Skeletal muscle cell (primary cell): Measurements from ENCODE around the gene RGS8.

Experiments used
- DNase-seq: peaks from one replicate; pipeline ENCODE4 v3.0.0-alpha.2; 2010; ENCODE audit warnings: low read depth
- H3K4me3 ChIP-seq: 2 replicates; pipeline ENCODE4 v1.5.1; 2011; ENCODE audit warnings: low read depth, mild to moderate bottlenecking, control low read depth, low read length, moderate library complexity

Gene RGS8

GRCh38 chr1:182676274-182676673, 8.1 kb downstream of the RGS8 start:
- H3K4me3 ChIP-seq = no peak overlapping the region
- DNase-seq = no peak

- no peak for DNase-seq
- H3K4me3 ChIP-seq = no peak overlapping the region
These were observed 9.8 kb downstream of the RGS8 start for GRCh38 chr1:182674346-182675246.

- no peak for DNase-seq
These were observed 11.9 kb downstream of the RGS8 start for GRCh38 chr1:182672487-182672836.

GRCh38 chr1:182671750-182672486, 12.5 kb downstream of the RGS8 start:
- DNase-seq = no peak
- H3K4me3 ChIP-seq = no peak overlapping the region

More at GRCh38 chr1:182672487-182672836, 11.9 kb downstream of the RGS8 start:
- no peak overlapping the region for H3K4me3 ChIP-seq

- H3K4me3 ChIP-seq = no peak overlapping the region
- no peak for DNase-seq
These were observed 14.2 kb downstream of the RGS8 start for GRCh38 chr1:182670032-182670749.

GRCh38 chr1:182669266-182669665, 15.1 kb downstream of the RGS8 start:
- H3K4me3 ChIP-seq = no peak overlapping the region
- DNase-seq = no peak

GRCh38 chr1:182668521-182669054, 15.8 kb downstream of the RGS8 start:
- DNase-seq = no peak
- no peak overlapping the region for H3K4me3 ChIP-seq

- DNase-seq = no peak
- H3K4me3 ChIP-seq = no peak overlapping the region
These were observed 16.4 kb downstream of the RGS8 start for GRCh38 chr1:182667848-182668505.

GRCh38 chr1:182666706-182667105, 17.7 kb downstream of the RGS8 start:
- H3K4me3 ChIP-seq = no peak overlapping the region
- no peak for DNase-seq

- no peak for DNase-seq
- H3K4me3 ChIP-seq = no peak overlapping the region
These were observed 20.1 kb downstream of the RGS8 start for GRCh38 chr1:182664296-182664695.

- DNase-seq = no peak
- no peak overlapping the region for H3K4me3 ChIP-seq
These were observed 21.4 kb downstream of the RGS8 start for GRCh38 chr1:182662956-182663355.

GRCh38 chr1:182662121-182662890, 22.1 kb downstream of the RGS8 start:
- DNase-seq = no peak
- no peak overlapping the region for H3K4me3 ChIP-seq

- no peak overlapping the region for H3K4me3 ChIP-seq
- DNase-seq = no peak
These were observed 26.3 kb downstream of the RGS8 start for GRCh38 chr1:182658055-182658454.

- DNase-seq = no peak
- H3K4me3 ChIP-seq = no peak overlapping the region
These were observed 27.5 kb downstream of the RGS8 start for GRCh38 chr1:182656842-182657397.

- no peak for DNase-seq
- H3K4me3 ChIP-seq = no peak overlapping the region
These were observed 30.4 kb downstream of the RGS8 start for GRCh38 chr1:182653986-182654385.

GRCh38 chr1:182652933-182653332, 31.5 kb downstream of the RGS8 start:
- no peak overlapping the region for H3K4me3 ChIP-seq
- DNase-seq = no peak

GRCh38 chr1:182651339-182651724, 33.1 kb downstream of the RGS8 start:
- DNase-seq = no peak
- no peak overlapping the region for H3K4me3 ChIP-seq

GRCh38 chr1:182650678-182651338, 33.6 kb downstream of the RGS8 start:
- no peak overlapping the region for H3K4me3 ChIP-seq
- DNase-seq = no peak
